GM12874 (cell line): Measurements from ENCODE around the gene COA5.
A peak's percentile ranks its signal among the peaks of the same experiment; 100 is the strongest.

Source experiments
- CTCF ChIP-seq: IDR thresholded peaks from 2 replicates; pipeline ENCODE4 v1.5.1; 2011; ENCODE audit warnings: low read depth, mild to moderate bottlenecking, control low read depth, low read length, moderate library complexity; ENCODE audit not compliant: insufficient read depth

Gene COA5

GRCh38 chr2:98586551-98587140, 21.7 kb downstream of the COA5 start:
- TF ChIP-seq CTCF, result no peak

- TF ChIP-seq CTCF, result no peak
These were observed 22.9 kb downstream of the COA5 start for GRCh38 chr2:98585386-98585785.

DNA sequence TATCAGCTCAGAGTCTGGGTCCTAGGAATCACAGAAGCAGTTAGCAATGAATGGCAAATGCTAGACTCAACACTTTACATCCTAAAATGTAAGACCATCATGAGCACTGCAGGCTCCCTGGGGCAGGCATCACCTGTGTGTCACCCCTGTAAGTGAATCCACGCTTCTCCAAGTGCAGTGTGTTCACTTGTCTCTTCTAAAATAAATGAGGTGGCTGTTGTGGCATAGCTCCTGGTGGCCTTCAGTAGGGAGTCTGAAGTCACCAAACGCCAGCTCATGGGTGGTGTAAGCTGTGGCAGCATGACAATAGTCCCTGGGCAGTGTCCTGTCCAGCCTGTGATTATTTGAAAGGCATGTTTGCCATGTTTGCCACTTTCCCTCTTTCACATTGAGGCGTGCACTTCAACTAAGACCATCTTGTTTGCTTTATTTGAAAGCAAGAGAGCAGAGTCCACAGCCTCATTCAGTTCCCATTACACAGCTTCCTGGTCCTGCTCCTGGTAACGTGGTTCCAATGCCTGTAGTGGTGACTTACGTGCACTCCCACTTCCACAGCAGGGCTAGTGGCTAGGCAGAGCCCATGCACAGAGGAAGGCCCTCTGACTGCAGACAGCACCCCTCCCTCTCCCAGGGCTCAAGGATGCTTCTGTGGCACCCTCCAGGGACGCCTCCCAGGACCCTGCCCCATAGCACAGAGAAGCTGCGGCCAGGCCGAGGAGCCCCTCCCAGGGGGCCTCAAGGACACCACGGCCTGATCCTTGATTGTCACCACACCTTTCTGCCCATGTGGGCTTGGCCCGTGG, 24.3 kb downstream of the COA5 start:
- no peak for TF ChIP-seq CTCF

GRCh38 chr2:98583276-98583675, 25.0 kb downstream of the COA5 start:
- TF ChIP-seq CTCF, result no peak

DNA sequence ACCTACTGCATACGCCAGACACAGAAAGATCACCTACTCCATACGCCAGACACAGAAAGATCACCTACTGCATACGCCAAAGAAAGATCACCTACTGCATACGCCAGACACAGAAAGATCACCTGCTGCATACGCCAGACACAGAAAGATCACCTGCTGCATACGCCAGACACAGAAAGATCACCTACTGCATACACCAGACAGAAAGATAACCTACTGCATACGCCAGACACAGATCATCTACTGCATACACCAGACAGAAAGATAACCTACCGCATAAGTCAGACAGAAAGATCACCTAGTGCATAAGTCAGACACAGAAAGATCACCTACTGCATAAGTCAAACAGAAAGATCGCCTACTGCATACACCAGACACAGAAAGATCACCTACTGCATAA, 25.8 kb downstream of the COA5 start:
- TF ChIP-seq CTCF, result no peak

DNA sequence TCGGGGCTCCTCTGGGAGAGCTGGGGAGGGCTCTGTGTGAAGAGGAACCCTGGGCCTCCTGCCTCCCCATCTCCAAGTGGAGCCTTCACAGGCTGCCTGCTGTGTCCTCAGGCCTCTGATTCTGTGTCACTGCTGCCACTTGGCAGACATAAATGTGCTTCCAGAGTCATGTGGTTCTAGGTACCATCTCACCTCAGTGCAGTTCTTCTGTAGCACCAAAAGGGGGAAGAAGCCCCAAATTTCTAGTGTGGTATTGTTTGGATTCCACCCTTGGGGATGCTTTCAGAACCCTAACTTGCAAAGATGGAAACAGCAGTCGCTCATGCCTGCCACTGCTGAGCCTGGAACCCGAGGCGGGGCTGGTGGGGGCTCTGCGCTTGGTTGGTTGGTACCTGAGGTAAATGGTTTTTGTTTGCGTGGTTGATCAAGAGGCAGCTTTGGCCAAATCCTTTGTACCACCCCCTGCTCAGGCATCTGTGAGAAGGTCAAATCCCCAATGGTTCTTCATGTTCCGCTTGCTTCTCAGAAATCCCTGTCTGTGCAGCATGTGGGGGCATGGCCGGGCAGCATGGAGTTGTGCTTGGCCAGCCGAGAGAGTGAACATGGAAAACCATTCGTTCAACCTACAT, 27.5 kb downstream of the COA5 start:
- 0 out of 2 replicates have a peak, but pooled peaks have one; percentile 11 for TF ChIP-seq CTCF

DNA sequence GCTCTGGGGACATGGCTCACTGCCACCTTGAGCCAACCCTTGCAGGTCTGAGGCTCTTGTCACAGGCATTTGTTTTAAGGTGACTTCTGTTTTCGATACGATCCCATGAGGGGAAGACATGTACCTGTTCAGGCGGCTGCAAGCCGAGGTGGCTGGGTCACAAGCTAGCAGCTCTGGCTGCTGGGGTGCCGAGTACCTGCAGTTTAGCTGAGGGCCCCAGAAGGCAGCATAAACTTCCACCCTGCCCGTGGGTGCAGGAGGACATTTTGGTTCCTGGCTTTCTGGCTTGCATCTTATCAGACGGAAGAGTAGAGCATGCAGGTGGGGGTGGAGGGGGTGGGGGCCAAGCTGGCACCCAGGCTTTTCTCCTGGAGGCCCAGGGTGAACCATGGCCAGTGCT, 28.4 kb downstream of the COA5 start:
- no peak for TF ChIP-seq CTCF
